Upper lobe of left lung (tissue), 6 donors: ENCODE data around the gene RILP. TPM values are rescaled to one million over a fixed set of nuclear protein-coding genes. Genes with fewer than 3 reads are reported as not detected.
A peak's percentile ranks its signal among the peaks of the same experiment; 100 is the strongest.

Experiments
- ATAC-seq, 2 donors: fragments of 200-7000 bp; cut with Tn5 transposase; one replicate each; pipeline ENCODE4 v1.9.1; 2022; ENCODE audit warnings: mild to moderate bottlenecking in 2 of 2, moderate library complexity in 2 of 2; ENCODE audit not compliant: low FRiP score in 2 of 2
- DNase-seq, 2 donors: peaks; one replicate each; pipeline ENCODE4 v3.0.0-alpha.2; 2019 to 2020
- H3K27ac ChIP-seq, 4 donors: fragments of 200-600 bp; sonication (generic); one replicate each; pipeline ENCODE4 v1.5.1; 2016 to 2019
- H3K27me3 ChIP-seq, 4 donors: fragments of 200-600 bp; sonication (generic); one replicate each; pipeline ENCODE4 v1.5.1; 2017 to 2019
- H3K36me3 ChIP-seq, 4 donors: fragments of 200-600 bp; sonication (generic); one replicate each; pipeline ENCODE4 v1.5.1; 2016 to 2019
- H3K4me1 ChIP-seq, 4 donors: fragments of 200-600 bp; sonication (generic); one replicate each; pipeline ENCODE4 v1.5.1; 2018 to 2019
- H3K4me3 ChIP-seq, 4 donors: fragments of 200-600 bp; sonication (generic); one replicate each; pipeline ENCODE4 v1.5.1; 2017 to 2019; ENCODE audit warnings: mild to moderate bottlenecking in 2 of 4, moderate library complexity in 1 of 4
- H3K9me3 ChIP-seq, 4 donors: fragments of 200-600 bp; sonication (generic); one replicate each; pipeline ENCODE4 v1.5.1; 2018 to 2019
- CTCF ChIP-seq, 6 experiments: fragments of 450-650 bp in 4 of 6; fragments of 200-600 bp in 2 of 6; sonication (generic) in 2 of 6; IDR thresholded peaks; one replicate each; pipeline ENCODE4 v1.5.1; 2016 to 2019; ENCODE audit warnings: antibody characterized with exemption in 6 of 6
- EP300 ChIP-seq, 4 donors: sonication (generic); formaldehyde crosslinking; IDR thresholded peaks; one replicate each; pipeline ENCODE4 v1.5.1; 2017; ENCODE audit warnings: antibody characterized with exemption in 4 of 4, control low read depth in 2 of 4
- POLR2A ChIP-seq, 4 donors: fragments of 450-650 bp; IDR thresholded peaks; one replicate each; pipeline ENCODE4 v1.5.1; 2016 to 2017; ENCODE audit warnings: antibody characterized with exemption in 4 of 4, mild to moderate bottlenecking in 2 of 4
- POLR2AphosphoS5 ChIP-seq, 2 donors: sonication (generic); formaldehyde crosslinking; IDR thresholded peaks; one replicate each; pipeline ENCODE4 v1.5.1; 2017; ENCODE audit warnings: antibody characterized with exemption in 2 of 2
- WGBS, 2 donors: methylation state at CpG; one replicate each; pipeline ENCODE4 v1.1.5; 2017 to 2018; 5-methylcytosine and 5-hydroxymethylcytosine counted together
- total RNA-seq, 6 donors: library from RNA; depleted of rRNA in 4 of 6; stranded (reverse); fragments of >200 nt in 4 of 6; gene quantifications; one replicate each; pipeline versions ENCODE4 v1.1.0 to v1.2.1, GENCODE V29; 2016 to 2021
- donor health status: DM: no; HTN: no; CAD: no; lungs with moderate emphysema.
- donor health status: DM: no; HTN: yes; CAD: no; lungs with severe emphysema.

Gene RILP
- total RNA-seq, 6 donors from 2014 or later, result 43.7 to 192 (median 85.4) TPM

- 79 to 82% methylated on average over 15 to 19 of the region's 23 CpGs for WGBS, 2 donors
- ATAC-seq (no peak), DNase-seq (peak; percentile 53 to 80)
- H3K36me3 ChIP-seq, result peaks cover 0 to 35% (median 14%) of the 10 kb centered on the region in 4 donors
- peaks cover 25 to 44% (median 39%) of the 10 kb centered on the region in 4 donors for H3K4me1 ChIP-seq
- no peaks in the 10 kb centered on the region for H3K9me3 ChIP-seq
- peak overlapping the region; percentile 35 to 72 (median 55) for H3K27ac ChIP-seq
- no peak overlapping the region for H3K4me3 ChIP-seq
- H3K27me3 ChIP-seq, result no peaks in the 10 kb centered on the region
- TF ChIP-seq CTCF (IDR thresholded peaks at IDR 0.05) (no peak), POLR2A (IDR thresholded peaks at IDR 0.05) (no peak), POLR2AphosphoS5 (IDR thresholded peaks at IDR 0.05) (no peak), EP300 (IDR thresholded peaks at IDR 0.05) (no peak)
Observed at GRCh38 chr17:1640329-1641064, 9.2 kb downstream of the RILP start.

GRCh38 chr17:1639549-1640180, 10.0 kb downstream of the RILP start:
- DNase-seq (peak; percentile 72 to 91), ATAC-seq (peak in 1 of 2 donors; percentile 70)
- Histone ChIP-seq H3K27me3 (no peaks in the 10 kb centered on the region), H3K4me1 (peaks cover 18 to 36% (median 31%) of the 10 kb centered on the region in 4 donors), H3K9me3 (no peaks in the 10 kb centered on the region), H3K4me3 (no peak overlapping the region), H3K27ac (peak overlapping the region; percentile 35 to 72 (median 55)), H3K36me3 (peaks cover 4 to 44% (median 22%) of the 10 kb centered on the region in 4 donors)
- TF ChIP-seq POLR2A (IDR thresholded peaks at IDR 0.05) (no peak), CTCF (IDR thresholded peaks at IDR 0.05) (no peak), POLR2AphosphoS5 (IDR thresholded peaks at IDR 0.05) (no peak), EP300 (IDR thresholded peaks at IDR 0.05) (no peak)
- WGBS, 2 donors, result 58 to 71% methylated on average over 5 to 7 of the region's 11 CpGs

- WGBS, 2 donors, result 73 to 86% methylated on average over 9 to 19 of the region's 19 CpGs
- H3K4me3 ChIP-seq, result no peak overlapping the region
- ATAC-seq (no peak), DNase-seq (no peak)
- H3K9me3 ChIP-seq, result no peaks in the 10 kb centered on the region
- TF ChIP-seq POLR2AphosphoS5 (IDR thresholded peaks at IDR 0.05) (no peak), POLR2A (IDR thresholded peaks at IDR 0.05) (no peak), EP300 (IDR thresholded peaks at IDR 0.05) (no peak), CTCF (IDR thresholded peaks at IDR 0.05) (no peak)
- peaks cover 4 to 47% (median 26%) of the 10 kb centered on the region in 4 donors for H3K36me3 ChIP-seq
- H3K27ac ChIP-seq, result peak overlapping the region in 3 of 4 donors; percentile 42 to 72 (median 68)
- no peaks in the 10 kb centered on the region for H3K27me3 ChIP-seq
- peaks cover 9 to 27% (median 22%) of the 10 kb centered on the region in 4 donors for H3K4me1 ChIP-seq
Observed at GRCh38 chr17:1638624-1639300, 10.9 kb downstream of the RILP start.

- 73 to 74% methylated on average over 17 of the region's 17 CpGs for WGBS, 2 donors
- no peaks in the 10 kb centered on the region for H3K9me3 ChIP-seq
- H3K27ac ChIP-seq, result peak overlapping the region in 2 of 4 donors; percentile 42 to 72
- H3K27me3 ChIP-seq, result no peaks in the 10 kb centered on the region
- peaks cover 4 to 47% (median 26%) of the 10 kb centered on the region in 4 donors for H3K36me3 ChIP-seq
- no peak for TF ChIP-seq POLR2A (IDR thresholded peaks at IDR 0.05)
- no peak for TF ChIP-seq POLR2AphosphoS5 (IDR thresholded peaks at IDR 0.05)
- no peak for TF ChIP-seq CTCF (IDR thresholded peaks at IDR 0.05)
- no peak for TF ChIP-seq EP300 (IDR thresholded peaks at IDR 0.05)
- DNase-seq (peak in 1 of 2 donors; percentile 62), ATAC-seq (peak in 1 of 2 donors; percentile 3)
- no peak overlapping the region for H3K4me3 ChIP-seq
- peaks cover 4 to 23% (median 19%) of the 10 kb centered on the region in 4 donors for H3K4me1 ChIP-seq
Observed at GRCh38 chr17:1638171-1638590, 11.5 kb downstream of the RILP start.
